Sciatic nerve (tissue), 2 donors: Measurements from ENCODE around the gene GOLGA6B. TPM values are rescaled to one million over a fixed set of nuclear protein-coding genes. Genes with fewer than 3 reads are reported as not detected.
A peak's percentile ranks its signal among the peaks of the same experiment; 100 is the strongest.
"Not testable (repeated sequence)": the region's sequence is repeated elsewhere in the genome, so short reads cannot be mapped to it uniquely, and the experiment has no call there.

Experiments used
- ATAC-seq: fragments of 200-7000 bp; cut with Tn5 transposase; one replicate; pipeline ENCODE4 v1.9.1; 2020; ENCODE audit warnings: mild to moderate bottlenecking, moderate library complexity
- DNase-seq: peaks from one replicate; pipeline ENCODE4 v3.0.0-alpha.2; 2020; ENCODE audit warnings: low spot score
- intact Hi-C: fragments of 100-400 bp; cut with DNase I; formaldehyde crosslinking; loops from one replicate; pipeline ENCODE4 v1.14.2; 2022
- total RNA-seq: library from RNA; stranded (reverse); fragmentation: NEBNext Ultra II Directional; extraction: Animal tissue kit (Norgen Biotek cat#: 25700); gene quantifications from one replicate; pipeline ENCODE4 v1.2.1, GENCODE V29; 2021
- donor health status: DM: no; HTN: no; CAD: no.
- donor health status: DM: no; HTN: no; CAD: no.

The GOLGA6B gene
- total RNA-seq, 1 donor from 2014 or later: not detected

GRCh38 chr15:72648631-72649253, 5.8 kb upstream of the GOLGA6B start:
- intact Hi-C loops, ATAC-seq, DNase-seq: not testable (repeated sequence)

- ATAC-seq, intact Hi-C loops, DNase-seq: not testable (repeated sequence)
Observed at GRCh38 chr15:72656014-72656413, 1.5 kb downstream of the GOLGA6B start.

- DNase-seq, ATAC-seq, intact Hi-C loops: not testable (repeated sequence)
Observed at GRCh38 chr15:72661081-72661480, 6.6 kb downstream of the GOLGA6B start.

GRCh38 chr15:72663931-72664330, 9.4 kb downstream of the GOLGA6B start:
- intact Hi-C loops, ATAC-seq, DNase-seq: not testable (repeated sequence)

GRCh38 chr15:72665706-72666105, 11.2 kb downstream of the GOLGA6B start:
- intact Hi-C loops, ATAC-seq, DNase-seq: not testable (repeated sequence)

GRCh38 chr15:72669803-72670202, 15.3 kb downstream of the GOLGA6B start:
- intact Hi-C loops, DNase-seq, ATAC-seq: not testable (repeated sequence)

GRCh38 chr15:72670656-72671352, 16.3 kb downstream of the GOLGA6B start:
- ATAC-seq (peak; percentile 87), DNase-seq (peak; percentile 78)
- intact Hi-C loops: not testable (repeated sequence)

- ATAC-seq: no peak
- no peak for DNase-seq
- intact Hi-C loops: no loop called here
Observed at GRCh38 chr15:72671525-72671924, 17.0 kb downstream of the GOLGA6B start.

GRCh38 chr15:72676838-72677237, 22.3 kb downstream of the GOLGA6B start:
- intact Hi-C loops: no loop called here
- no peak for DNase-seq
- no peak for ATAC-seq

GRCh38 chr15:72680931-72681330, 26.4 kb downstream of the GOLGA6B start:
- intact Hi-C loops: loop anchor here (5.0 kb wide), 1 partner anchor 344 kb away; no protein-coding TSS in a partner anchor
- ATAC-seq (no peak), DNase-seq (no peak)

- no peak for DNase-seq
- ATAC-seq: no peak
- intact Hi-C loops: loop anchor here (5.0 kb wide), 1 partner anchor 345 kb away; no protein-coding TSS in a partner anchor
Observed at GRCh38 chr15:72682772-72683171, 28.3 kb downstream of the GOLGA6B start.

GRCh38 chr15:72685301-72685924, 30.9 kb downstream of the GOLGA6B start:
- intact Hi-C loops: no loop called here
- DNase-seq: no peak
- no peak for ATAC-seq

- ATAC-seq (peak; percentile 99), DNase-seq (peak; percentile 90)
- intact Hi-C loops: no loop called here
Observed at GRCh38 chr15:72685925-72686794, 31.7 kb downstream of the GOLGA6B start, which contains the start of the genes BBS4 and HIGD2B. Gene BBS4, plus strand, starts transcription at chr15:72686207. Its CDS starts 21 bp downstream, at chr15:72686228. Gene HIGD2B, minus strand, starts transcription at chr15:72686182. Its CDS starts 9,808 bp downstream, at chr15:72676374.

GRCh38 chr15:72688697-72689096, 34.2 kb downstream of the GOLGA6B start:
- DNase-seq (no peak), ATAC-seq (no peak)
- intact Hi-C loops: no loop called here

GRCh38 chr15:72690938-72691337, 36.4 kb downstream of the GOLGA6B start:
- no peak for ATAC-seq
- intact Hi-C loops: no loop called here
- no peak for DNase-seq

- ATAC-seq (no peak), DNase-seq (no peak)
- intact Hi-C loops: no loop called here
Observed at GRCh38 chr15:72698938-72699337, 44.4 kb downstream of the GOLGA6B start.

- DNase-seq (no peak), ATAC-seq (no peak)
- intact Hi-C loops: no loop called here
Observed at GRCh38 chr15:72700076-72700475, 45.6 kb downstream of the GOLGA6B start.

- ATAC-seq (no peak), DNase-seq (no peak)
- intact Hi-C loops: no loop called here
Observed at GRCh38 chr15:72706266-72706665, 51.8 kb downstream of the GOLGA6B start.
